GM10847 (cell line): Measurements from ENCODE around the gene RAMACL.

Experiments
- POLR2A ChIP-seq: IDR thresholded peaks from 2 replicates; pipeline ENCODE4 v1.6.1; 2011; ENCODE audit not compliant: insufficient read length; ENCODE audit errors: extremely low read depth

The RAMACL gene

DNA sequence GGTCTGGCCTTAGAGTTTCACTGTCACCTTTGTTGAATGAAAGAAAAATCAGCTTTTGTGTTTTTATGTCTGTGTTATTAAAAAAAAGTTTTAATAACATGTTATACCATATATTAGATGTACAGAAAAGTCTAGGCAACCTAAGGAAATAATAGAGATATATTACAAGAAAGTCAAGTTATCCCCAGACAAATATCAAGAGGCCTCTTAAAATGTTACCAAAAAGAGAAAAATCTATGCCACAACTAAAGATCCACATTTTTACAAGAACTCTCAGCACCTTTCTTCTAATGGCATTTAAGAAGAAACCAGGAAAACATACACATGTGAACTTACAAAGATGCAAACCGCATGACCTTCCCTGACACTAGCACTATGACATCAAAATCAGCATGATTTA lies 26.8 kb downstream of the RAMACL start:
- TF ChIP-seq POLR2A: no peak

DNA sequence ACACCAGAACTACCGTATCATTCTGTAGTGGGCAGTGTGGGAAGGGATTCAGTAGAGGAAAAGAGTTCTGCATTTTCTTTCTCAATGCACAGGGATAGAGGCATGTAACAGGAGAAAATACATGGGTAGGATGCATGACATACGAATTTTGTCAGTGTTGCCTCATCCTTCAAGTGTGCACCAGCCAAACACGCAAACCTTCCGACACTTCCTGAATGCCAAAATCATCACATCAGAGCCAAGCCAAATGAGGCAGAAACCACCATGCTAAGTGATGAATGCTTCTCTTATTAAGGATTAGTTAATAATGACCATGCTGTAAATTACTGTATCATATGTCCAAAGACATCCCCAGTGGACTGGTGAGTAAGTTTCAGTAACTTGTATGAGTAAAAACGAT lies 27.3 kb downstream of the RAMACL start:
- no peak for TF ChIP-seq POLR2A

DNA sequence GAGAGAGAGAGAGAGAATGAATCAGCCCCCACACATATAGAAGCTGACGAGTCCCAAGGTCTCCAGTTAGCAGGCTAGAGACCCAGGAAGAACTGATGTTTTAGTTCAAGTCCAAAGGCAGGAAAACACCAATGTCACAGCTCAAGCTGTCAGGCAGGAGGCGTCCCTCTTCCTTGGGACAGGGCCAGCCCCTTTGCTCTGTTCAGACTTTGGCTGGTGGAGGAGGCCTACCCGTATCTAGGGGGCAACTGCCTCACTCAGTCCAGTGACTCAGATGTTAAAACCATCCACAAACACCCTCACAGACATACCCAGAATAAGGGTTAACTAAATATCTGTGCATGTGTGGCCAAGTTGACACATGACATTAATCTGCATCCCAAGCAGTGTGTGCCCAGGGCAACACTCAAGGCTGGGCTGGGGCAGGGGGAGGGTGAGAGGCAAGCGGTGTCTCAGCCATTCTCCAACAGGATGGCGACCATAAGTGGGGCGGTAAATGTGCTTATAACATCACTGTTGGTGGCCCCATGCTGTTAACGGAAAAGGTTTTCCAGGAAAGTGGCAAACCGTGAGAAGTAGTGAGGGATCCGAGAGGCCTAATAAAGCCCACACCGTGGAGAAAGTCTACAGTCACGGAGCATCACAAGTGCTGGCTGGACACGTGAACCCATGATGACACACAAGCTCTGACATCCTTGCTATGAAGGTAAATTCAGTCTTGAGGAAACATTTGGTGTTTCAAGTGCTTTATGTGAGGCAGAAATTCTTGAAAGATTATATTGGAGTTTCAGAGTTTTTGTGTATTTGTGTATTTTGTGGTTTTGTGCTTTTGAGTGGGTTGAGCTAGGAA lies 28.1 kb downstream of the RAMACL start:
- no peak for TF ChIP-seq POLR2A

DNA sequence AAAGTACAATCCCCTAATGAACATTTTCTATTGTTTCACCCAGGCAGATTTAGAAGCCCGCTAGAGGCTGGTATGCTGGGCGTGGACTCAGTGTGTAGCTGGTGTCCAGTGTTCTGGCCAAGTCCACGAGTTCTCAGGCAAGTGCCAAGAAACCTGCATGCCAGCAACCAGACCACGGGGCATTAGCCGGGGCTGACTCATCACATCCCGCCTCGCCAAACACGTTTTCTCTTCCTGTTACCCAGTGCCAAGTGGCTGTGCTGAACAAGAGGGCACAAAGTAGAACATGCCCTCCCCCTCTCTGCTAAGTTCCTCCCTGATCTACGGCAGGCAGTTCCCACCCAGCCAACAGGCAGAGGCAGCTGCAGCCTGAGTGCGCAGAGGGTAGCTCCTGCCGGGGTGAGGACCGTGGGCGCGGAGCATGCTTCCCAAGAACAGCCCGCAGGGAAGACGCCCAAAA lies 29.6 kb downstream of the RAMACL start:
- TF ChIP-seq POLR2A: no peak

DNA sequence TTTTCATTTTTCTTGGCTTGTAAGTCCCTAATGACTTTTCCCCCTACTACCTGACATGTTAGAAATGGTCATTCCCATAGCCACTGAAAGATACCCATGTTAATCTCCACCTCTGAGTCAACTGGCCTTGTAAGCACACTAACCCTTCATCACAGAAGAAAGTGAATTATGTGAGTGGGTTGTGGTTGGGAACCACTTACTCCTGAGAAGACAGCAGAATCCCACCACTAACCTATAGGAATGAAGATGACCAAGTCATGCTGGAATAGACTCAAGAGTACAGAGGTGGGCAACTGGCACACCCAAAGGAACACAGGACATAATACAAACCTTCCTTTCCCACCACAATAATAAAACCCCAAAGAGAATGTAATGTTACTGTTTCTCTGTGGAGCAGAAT lies 30.1 kb downstream of the RAMACL start:
- TF ChIP-seq POLR2A: no peak

DNA sequence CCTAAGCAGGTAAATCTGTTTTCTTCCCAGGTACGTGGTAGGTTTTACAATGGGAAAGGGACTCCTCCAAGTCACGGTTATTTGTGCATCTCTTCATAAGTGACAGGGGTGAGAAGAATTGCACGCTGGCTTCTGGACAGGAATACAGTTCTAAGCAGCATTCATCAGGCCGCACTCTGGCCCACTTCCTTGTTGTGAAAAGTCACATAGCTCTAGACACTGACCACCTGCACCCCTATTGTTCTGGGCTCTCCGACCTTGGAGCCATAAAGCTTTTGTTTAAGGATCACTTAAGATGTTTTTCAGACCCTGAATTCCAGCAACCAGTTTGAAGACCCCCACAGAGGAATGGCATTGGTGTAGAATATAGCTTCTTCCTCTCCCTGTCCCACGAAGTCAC lies 31.4 kb downstream of the RAMACL start:
- no peak for TF ChIP-seq POLR2A

DNA sequence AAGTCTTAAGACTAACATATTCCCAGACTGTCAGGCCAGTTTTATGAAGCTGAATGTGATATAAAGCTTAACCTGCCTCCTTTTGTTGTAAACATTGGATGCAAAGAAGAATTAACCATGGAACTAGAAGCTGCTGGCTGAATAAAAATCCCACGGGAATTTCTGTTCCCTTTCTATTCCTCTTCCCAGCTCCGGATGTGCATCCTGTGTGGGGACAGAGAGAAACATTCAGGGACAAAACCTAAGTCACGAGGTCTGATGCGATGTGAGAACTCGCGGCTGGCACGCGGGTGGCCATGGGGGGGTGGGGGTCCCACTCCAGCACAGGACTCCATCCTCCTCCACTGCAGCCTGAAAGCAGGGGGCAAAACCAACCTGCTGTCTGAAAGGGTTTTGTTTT lies 32.2 kb downstream of the RAMACL start:
- TF ChIP-seq POLR2A: no peak

DNA sequence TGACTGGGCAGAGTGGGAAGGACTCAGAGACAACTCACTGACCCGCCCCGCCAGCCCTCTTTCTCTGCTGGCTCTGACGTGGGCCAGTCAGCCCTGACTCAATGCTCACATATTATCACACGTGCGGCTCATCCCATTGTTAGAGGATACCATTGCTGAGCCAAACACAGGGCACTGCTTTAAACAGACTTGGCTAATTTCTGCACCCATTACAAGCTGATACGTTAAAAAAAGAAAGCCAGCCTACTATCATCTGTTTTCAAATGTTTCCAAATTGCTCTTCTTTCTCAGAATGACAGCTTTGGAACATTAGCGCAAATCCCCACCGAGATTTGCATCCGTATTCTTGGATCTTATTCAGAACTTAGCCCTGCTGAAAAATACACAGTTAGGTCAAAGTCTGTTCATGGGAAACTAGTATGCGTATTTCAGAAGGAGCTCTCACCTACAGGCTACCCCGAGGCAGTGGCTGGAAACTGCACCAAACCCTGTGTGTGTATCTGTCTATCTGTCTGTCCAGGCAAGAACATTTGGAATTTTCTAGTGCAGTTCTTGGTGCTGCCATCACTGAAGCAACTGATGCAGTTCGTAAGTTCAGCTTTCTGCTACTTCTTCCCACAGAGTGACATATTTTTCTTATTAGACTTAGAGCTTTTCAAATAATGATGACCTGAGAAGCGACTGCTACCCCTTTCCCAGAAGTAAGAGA lies 32.8 kb downstream of the RAMACL start:
- no peak for TF ChIP-seq POLR2A

DNA sequence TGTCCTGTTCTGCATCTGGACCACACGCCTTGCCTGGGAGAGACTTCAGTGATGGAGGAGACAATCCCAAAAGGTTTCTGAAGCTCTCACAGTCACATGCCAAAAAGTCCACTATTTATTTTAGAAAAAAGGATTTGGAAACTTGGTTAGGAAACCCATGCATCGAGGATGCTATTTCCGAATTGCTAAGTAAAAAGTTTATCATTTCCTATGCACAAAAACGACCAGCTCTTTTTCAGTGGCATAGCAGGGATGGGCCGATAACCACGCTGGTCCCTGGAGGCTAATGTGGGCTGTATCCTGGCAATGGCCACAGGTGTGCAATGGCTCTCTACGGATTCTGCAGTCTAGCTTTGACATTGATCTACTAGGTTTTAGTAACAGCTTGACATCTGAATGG lies 33.9 kb downstream of the RAMACL start:
- TF ChIP-seq POLR2A: no peak

DNA sequence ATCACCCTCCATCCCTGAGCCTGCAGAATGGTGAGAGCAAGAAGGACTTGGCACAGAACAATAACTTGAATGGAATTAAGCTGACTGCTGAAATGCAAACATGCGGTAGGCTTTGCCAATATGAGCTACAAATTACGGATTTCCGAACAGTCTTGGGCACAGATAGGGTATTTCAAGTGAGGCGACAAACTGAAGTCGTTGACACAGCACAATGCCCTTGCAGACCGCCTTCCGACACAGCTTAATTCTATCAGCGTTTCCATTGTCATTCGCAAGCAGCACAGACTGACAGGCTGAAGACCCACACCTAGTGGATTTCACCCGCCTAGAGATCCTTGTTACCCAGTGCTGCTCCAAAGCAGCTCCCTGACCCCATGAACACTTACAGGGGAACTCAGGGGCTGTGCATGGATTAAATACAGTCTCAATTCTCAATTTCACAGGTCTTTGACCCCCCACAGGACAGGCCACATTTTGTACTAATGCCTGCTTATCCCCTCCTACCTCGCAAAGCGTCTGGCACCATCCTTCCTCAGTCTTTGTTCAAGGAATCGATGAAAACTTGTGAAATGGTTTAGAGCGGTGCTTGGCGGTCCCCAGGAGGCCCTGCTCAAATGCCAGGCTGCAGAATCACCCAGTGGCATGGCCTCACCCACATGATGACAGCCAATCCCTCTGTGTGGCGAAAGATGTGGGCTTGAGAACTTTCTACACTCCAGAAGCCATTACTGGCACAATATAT lies 34.6 kb downstream of the RAMACL start:
- no peak for TF ChIP-seq POLR2A

DNA sequence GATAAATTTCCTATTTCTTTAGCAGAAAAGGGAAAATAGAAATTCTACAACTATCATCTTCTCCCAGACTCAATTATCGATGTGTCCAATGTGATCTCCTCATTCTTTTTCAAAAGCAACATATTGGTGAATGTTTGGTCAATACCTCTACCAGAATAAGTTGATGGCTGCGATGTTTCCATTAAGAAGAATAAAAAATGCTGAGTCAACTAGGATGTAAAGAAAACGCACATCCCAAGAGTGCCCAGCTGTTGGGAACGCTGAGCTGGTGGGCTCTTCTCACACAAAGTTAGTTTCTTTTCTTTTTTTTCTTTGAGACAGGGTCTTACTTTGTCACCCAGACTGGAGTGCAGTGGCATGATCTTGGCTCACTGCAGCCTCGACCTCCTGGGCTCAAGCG lies 39.8 kb downstream of the RAMACL start:
- no peak for TF ChIP-seq POLR2A

DNA sequence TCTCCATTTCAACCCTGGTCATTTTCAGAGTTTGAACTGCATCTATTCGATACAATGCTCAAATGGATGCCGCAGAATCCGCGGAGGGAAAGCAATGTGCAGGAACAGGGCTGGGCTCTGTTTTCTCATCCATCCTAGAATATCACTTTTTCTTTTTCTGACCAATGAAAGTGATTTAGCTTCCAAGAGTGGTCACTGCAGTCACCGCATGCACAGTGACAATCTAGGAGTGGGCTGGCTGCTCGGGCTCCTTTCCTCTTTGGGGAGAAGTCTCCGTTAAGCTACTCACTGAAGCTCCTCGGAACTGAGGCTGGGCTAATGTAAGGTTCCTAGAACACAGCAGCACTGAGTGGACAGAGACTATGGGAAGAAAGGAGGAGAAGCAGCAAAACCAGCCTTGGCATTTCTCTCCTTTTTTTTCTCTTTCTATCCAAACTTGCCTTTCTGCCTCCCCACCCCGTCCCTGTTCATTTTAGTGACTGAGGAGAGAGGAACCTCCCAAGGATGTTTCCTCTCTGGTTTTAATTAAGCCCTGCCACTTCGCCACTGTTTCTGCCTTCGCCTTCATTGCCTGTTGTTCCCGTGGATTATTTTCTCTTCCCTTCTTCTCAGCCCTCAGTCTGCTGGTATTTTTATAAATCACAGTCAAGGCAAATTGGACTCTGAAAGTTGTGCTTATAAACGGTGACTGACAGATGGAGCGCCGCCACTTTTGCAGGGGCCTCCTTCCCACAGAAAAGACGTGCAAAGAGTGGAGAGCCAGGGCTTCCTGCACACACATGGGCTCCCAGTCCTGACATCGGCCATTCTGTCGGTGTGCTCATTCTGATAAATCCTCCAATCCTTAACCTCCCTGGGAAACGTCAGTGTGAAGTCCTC lies 41.1 kb downstream of the RAMACL start:
- TF ChIP-seq POLR2A: no peak

DNA sequence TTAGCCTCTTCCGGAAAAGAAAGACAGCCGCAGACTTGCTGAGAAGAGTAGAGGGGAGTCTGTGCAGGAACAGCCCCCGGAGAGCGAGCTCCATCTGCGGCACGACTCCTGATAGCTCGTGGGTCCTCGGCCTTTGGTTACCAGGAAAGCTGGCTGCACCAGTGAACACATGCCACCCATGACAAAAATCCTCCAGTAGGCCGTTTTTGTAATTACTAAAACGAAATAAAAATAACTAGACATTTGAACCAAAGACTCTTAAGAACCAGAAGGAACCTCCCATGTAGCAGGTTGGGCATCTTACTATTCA lies 42.2 kb downstream of the RAMACL start:
- no peak for TF ChIP-seq POLR2A

DNA sequence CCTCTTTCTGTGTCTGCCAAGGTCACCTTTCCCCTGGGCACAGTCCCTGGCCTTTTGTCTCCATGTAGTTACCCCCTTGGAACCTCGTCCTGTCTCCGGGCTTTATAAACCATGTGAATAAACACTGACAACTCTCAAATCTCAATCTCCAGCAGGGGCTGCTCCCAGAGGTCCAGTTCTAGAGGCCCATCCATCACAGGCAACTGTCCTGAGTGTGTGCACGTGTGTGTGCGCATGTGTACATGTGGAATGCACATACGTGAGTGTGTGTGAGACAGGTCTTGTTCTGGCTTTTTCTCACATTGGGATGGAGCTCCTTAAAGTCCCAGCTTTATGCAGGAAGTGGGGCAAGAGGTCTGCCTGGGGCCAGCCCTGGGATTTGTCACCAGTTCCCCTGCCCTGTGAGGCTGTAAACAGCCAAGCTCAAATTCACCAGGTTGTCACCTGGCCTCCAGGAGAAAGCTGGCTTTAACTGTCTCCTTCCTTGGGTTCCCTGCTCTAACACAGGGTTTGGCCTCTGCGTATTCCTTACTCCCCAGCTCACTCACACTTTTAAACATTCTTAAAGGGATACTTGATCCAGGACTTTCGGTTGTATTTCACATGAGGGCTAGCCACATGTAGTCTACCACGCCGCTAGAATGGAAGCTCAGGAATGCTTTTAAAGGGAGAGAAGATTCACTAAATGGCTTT lies 42.7 kb downstream of the RAMACL start:
- no peak for TF ChIP-seq POLR2A

DNA sequence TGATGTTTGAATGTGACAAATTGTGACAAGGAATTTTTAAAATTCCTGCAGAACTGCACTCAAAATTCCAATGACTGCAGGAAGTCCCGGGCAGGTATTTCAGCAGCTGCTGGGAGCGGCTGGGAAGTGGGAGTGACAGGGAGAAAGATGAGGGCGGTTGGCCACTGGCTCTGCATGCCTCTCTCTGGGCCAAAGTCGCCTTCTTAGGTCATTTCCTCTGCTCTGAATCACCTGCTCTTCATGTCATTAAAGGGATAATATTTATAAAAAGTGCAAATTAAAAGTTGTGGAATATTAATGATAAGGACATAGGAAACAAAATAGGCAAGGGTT lies 43.9 kb downstream of the RAMACL start:
- no peak for TF ChIP-seq POLR2A
